Panc1 (cell line): ENCODE data around the gene ITPR2.

Source experiments
- CTCF ChIP-seq: fragments of 450-650 bp; IDR thresholded peaks from 2 replicates; pipeline ENCODE4 v1.5.1; 2017; ENCODE audit warnings: mild to moderate bottlenecking
- POLR2AphosphoS5 ChIP-seq: IDR thresholded peaks from 2 replicates; pipeline ENCODE4 v1.6.1; 2012; ENCODE audit warnings: mild to moderate bottlenecking, low read depth, low read length, moderate library complexity
- REST ChIP-seq, 2 experiments: IDR thresholded peaks; 2 replicates each; pipeline ENCODE4 v1.6.1; 2011 to 2012; ENCODE audit warnings: low read depth in 2 of 2, control low read depth in 1 of 2, low read length in 1 of 2, mild to moderate bottlenecking in 1 of 2, moderate library complexity in 1 of 2; ENCODE audit not compliant: insufficient read depth in 1 of 2
- TCF7L2 ChIP-seq: IDR thresholded peaks from 2 replicates; pipeline ENCODE4 v1.6.1; 2011; ENCODE audit warnings: mild to moderate bottlenecking, low read depth, low read length, inconsistent platforms

- TF ChIP-seq CTCF = no peak
- no peak for TF ChIP-seq POLR2AphosphoS5
- TF ChIP-seq REST (IDR thresholded peaks at IDR 0.05; ENCODE audit: insufficient read depth in 1 of 2, low read depth in 2 of 2, low read length in 1 of 2) = no peak
- TF ChIP-seq TCF7L2 = no peak
Observed at GRCh38 chr12:26795910-26796309, 37.1 kb downstream of the ITPR2 start.
